AG04449 (cell line): Measurements from ENCODE around the gene AOPEP.

Experiments
- CTCF ChIA-PET: fragments of 350-600 bp; formaldehyde crosslinking; extraction: SDS; loops from one replicate; lab custom pipeline; 2021; ENCODE audit warnings: antibody characterized with exemption; lab: Yijun Ruan, JAX
- POLR2A ChIA-PET: fragments of 400-600, 350-600 bp; formaldehyde crosslinking; extraction: SDS; loops from one replicate; lab custom pipeline; 2020; ENCODE audit warnings: antibody characterized with exemption, inconsistent platforms; lab: Yijun Ruan, JAX
- DNase-seq: peaks from one replicate; pipeline ENCODE4 v3.0.0-alpha.2; 2010; ENCODE audit warnings: low read depth, low spot score
- H3K4me3 ChIP-seq: 2 replicates; pipeline ENCODE4 v1.5.1; 2011; ENCODE audit warnings: low read depth, mild to moderate bottlenecking, control low read depth, low read length
- TF ChIP-seq, protein P1 (sequence below): IDR thresholded peaks from one replicate; pipeline ENCODE4 v1.5.1; 2011; ENCODE audit warnings: mild to moderate bottlenecking, moderate library complexity, low read length, control low read depth, inconsistent platforms; ENCODE audit not compliant: insufficient read depth; ENCODE audit errors: missing control alignments

Gene AOPEP

DNA sequence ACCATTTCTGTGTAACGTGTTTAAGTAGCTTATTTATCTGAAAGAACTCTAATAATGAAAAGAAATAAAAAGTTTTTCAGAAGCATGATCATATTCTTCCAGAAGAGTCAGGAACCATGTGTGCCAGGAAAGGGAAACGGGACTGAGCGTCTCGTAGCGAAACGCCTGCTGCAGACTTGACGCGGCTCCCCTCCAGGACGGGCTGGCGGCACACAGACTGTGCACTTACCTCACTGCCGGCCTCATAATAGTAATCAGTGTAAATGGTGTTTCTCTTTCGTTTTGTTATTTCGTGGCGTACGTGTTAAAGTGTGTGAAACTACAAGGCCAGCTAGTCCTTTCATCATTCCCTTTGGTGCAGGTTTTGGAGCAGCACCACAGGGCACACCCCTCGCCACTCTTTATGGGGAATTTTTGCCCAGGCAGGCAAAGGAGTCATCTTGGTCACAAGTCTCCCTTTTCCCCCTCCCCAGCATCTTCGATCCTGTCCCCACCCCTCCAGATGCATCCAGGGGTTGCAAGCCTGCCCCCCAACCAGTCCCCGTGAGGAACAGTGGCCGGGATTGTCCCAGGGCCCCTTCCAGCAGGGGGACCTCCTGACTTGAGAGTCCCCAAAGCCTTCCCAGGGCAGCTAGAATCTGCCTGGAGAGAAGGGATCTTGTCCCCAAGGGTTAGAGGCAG, 357.9 kb downstream of the AOPEP start:
- CTCF ChIA-PET, result interaction anchor here (1.0 to 1.5 kb wide), 4 partner anchors 11 to 403 kb away, joined by 3 to 4 read pairs (median 3); no protein-coding TSS in a partner anchor
- TF ChIP-seq, protein P1, sequence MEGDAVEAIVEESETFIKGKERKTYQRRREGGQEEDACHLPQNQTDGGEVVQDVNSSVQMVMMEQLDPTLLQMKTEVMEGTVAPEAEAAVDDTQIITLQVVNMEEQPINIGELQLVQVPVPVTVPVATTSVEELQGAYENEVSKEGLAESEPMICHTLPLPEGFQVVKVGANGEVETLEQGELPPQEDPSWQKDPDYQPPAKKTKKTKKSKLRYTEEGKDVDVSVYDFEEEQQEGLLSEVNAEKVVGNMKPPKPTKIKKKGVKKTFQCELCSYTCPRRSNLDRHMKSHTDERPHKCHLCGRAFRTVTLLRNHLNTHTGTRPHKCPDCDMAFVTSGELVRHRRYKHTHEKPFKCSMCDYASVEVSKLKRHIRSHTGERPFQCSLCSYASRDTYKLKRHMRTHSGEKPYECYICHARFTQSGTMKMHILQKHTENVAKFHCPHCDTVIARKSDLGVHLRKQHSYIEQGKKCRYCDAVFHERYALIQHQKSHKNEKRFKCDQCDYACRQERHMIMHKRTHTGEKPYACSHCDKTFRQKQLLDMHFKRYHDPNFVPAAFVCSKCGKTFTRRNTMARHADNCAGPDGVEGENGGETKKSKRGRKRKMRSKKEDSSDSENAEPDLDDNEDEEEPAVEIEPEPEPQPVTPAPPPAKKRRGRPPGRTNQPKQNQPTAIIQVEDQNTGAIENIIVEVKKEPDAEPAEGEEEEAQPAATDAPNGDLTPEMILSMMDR, result no peak
- POLR2A ChIA-PET, result no interaction called here
- no peak for DNase-seq
- H3K4me3 ChIP-seq, result no peak overlapping the region

DNA sequence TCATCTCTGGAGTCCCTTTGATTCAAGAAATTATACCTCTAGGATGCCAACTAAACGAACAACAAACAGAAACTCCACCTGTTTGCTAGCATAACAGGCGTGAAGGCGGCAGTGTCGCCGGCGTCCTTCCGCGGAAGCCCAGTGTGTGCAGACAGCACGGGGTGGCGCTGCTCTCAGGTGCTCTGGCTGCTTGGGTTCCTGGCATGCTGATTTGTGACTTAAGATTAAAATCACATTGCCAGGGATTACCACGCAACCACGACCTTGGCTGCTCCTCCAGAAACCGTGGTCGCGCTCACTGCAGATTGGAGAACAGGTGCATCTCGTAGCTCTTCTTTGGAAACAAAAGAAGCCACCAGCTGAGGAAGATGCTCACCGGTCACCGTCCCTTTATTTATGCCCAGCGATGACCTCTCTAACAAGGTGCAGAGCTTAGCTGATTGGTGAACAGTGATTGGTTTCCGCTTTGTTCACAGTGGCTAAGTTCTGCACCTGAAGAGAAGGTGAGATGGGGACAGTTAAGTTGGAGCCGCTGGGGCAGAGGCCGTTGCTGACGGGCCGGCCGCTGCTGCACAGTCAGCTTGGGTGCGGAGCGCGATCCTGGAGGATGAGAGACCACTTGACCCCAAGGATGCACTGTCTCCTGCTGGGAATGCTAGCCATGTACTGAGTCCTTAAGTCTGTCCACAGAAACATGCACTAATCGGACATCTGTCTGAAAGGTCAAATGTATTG, 358.7 kb downstream of the AOPEP start:
- POLR2A ChIA-PET, result no interaction called here
- CTCF ChIA-PET, result interaction anchor here (1.0 to 2.9 kb wide), 3 partner anchors 12 to 46 kb away, joined by 3 to 9 read pairs (median 4); no protein-coding TSS in a partner anchor
- TF ChIP-seq, protein P1, result no peak
- H3K4me3 ChIP-seq, result no peak overlapping the region
- no peak for DNase-seq

DNA sequence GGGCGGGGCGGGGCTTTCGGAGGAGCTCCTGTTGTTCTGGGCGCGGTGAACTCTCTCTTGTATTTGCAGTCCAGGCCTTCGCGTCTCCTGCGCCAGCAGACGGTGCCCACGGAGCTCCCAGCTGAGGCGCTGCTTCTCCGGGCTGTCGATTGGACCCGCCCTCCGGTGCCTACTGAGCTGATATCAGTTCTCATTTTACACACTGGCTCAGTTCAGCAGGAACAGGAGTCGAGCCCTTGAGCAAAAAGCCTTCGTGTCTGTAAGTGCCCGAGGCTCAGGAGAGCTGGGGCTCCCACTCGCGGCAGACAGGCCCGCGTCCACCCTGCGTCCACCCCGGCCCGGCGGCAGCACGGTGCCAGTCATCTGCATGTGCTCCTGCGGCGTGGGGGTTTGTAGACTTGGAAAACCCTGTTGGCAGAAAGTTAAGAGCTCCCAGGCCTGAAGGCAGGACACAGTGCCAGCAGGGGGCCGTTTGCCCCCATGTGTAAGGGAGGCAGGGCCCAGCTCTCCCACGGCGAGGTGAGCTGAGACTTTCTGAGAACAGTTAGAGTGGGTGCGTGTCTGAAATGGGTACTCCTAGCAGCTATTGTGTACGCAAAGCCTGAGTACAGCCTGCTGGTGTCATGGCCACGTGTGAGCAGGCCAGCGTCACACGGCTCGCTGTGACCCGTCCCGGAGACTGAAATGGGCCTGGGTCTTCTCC, 359.5 kb downstream of the AOPEP start:
- H3K4me3 ChIP-seq, result no peak overlapping the region
- ChIA-PET CTCF (interaction anchor here (1.0 to 2.9 kb wide), 2 partner anchors 41 to 45 kb away, joined by 3 to 9 read pairs; no protein-coding TSS in a partner anchor), POLR2A (no interaction called here)
- DNase-seq, result no peak
- TF ChIP-seq, protein P1, result no peak

DNA sequence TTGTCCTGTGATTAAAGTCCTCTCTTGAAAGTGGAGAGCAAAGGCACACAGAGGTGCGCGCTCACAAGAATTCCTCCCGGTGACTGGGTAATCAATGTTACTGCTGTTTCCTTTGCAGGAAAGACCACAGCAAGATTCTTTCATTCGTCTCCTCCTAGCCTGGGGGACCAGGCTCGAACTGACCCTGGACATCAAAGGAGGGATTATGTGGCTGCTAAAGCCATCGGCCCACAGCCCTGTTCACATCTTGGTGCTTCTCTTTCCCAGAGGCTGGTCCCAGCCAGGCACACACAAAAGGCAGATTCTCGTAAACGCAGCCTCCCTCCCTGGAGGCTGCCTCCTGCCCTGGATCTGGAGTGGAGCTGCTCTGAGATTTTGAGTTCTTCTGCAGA, 360.1 kb downstream of the AOPEP start:
- no peak for DNase-seq
- no peak overlapping the region for H3K4me3 ChIP-seq
- TF ChIP-seq, protein P1, result no peak
- POLR2A ChIA-PET, result no interaction called here
- CTCF ChIA-PET, result interaction anchor here (2.9 kb wide), 1 partner anchor 41 kb away, joined by 9 read pairs; no protein-coding TSS in a partner anchor

DNA sequence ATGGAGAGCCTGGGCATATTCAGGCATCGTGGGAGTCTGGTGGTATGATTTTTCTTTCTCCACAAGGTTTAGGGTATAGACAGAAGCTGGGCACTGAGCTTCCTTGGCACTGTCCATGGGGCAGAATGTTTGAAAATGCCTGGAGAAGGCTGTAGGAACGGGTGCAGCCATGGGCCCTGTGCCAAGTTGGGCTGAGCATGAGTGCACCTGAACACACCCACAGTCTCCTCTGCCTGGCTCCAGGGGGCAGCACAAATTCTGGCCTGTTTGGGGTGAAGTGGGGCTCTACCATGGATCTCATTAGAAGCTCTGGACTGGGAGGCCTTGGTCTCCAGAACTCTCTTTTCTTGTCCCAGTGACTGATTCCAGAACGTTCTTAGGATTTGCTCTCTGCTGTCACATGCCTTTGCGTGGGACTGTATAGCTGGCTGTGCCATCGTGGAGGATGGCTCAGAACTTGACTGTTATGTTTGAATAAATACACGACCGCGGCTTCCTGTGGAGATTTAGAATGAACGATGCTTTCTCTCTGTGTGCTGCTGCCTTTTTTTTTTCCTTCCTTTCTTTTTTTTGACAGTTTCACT, 361.3 kb downstream of the AOPEP start:
- no peak overlapping the region for H3K4me3 ChIP-seq
- TF ChIP-seq, protein P1, result peak; percentile 26
- POLR2A ChIA-PET, result interaction anchor here (0.7 kb wide), 1 partner anchor 10 kb away, joined by 3 read pairs; no protein-coding TSS in a partner anchor
- CTCF ChIA-PET, result interaction anchor here (0.7 to 2.9 kb wide), 5 partner anchors 25 to 407 kb away, joined by 3 to 9 read pairs (median 3); no protein-coding TSS in a partner anchor
- DNase-seq, result no peak
